ENCODE data around the gene RBM11.
"Not testable (repeated sequence)": the region's sequence is repeated elsewhere in the genome, so short reads cannot be mapped to it uniquely, and the experiment has no call there.

Gene RBM11

GRCh38 chr21:14215971-14216641 is at the start of gene RBM11:
Gene RBM11, plus strand, starts transcription at chr21:14216157. Its CDS starts 30 bp downstream, at chr21:14216187.
- peak; percentile 55 to 74 (median 70) for DNase-seq (ENCODE audit: low read depth in 4 of 4, low spot score in 1 of 4)

- DNase-seq (ENCODE audit: low read depth in 4 of 4, low spot score in 1 of 4): not testable (repeated sequence)
Measured at GRCh38 chr21:14166463-14167223, 49.3 kb upstream of the RBM11 start.

GRCh38 chr21:14206222-14206621 is 9.7 kb upstream of the RBM11 start:
- no peak for DNase-seq (ENCODE audit: low read depth in 4 of 4, low spot score in 1 of 4)

GRCh38 chr21:14210738-14211137 is 5.2 kb upstream of the RBM11 start, which contains the start of gene LIPI:
Gene LIPI, minus strand, starts transcription at chr21:14210955. Its CDS starts 110 bp downstream, at chr21:14210845.
- DNase-seq (ENCODE audit: low read depth in 4 of 4, low spot score in 1 of 4): no peak

- no peak for DNase-seq (ENCODE audit: low read depth in 4 of 4, low spot score in 1 of 4)
Measured at GRCh38 chr21:14213164-14213563, 2.8 kb upstream of the RBM11 start.

- no peak for DNase-seq (ENCODE audit: low read depth in 4 of 4, low spot score in 1 of 4)
Measured at GRCh38 chr21:14223365-14223764, 7.4 kb downstream of the RBM11 start.

- DNase-seq (ENCODE audit: low read depth in 4 of 4, low spot score in 1 of 4): no peak
Measured at GRCh38 chr21:14229399-14229798, 13.4 kb downstream of the RBM11 start.

GRCh38 chr21:14235101-14235500 is 19.1 kb downstream of the RBM11 start:
- DNase-seq (ENCODE audit: low read depth in 4 of 4, low spot score in 1 of 4): no peak

- no peak for DNase-seq (ENCODE audit: low read depth in 4 of 4, low spot score in 1 of 4)
Measured at GRCh38 chr21:14236180-14236579, 20.2 kb downstream of the RBM11 start.

- DNase-seq (ENCODE audit: low read depth in 4 of 4, low spot score in 1 of 4): no peak
Measured at GRCh38 chr21:14239281-14239680, 23.3 kb downstream of the RBM11 start.

- DNase-seq (ENCODE audit: low read depth in 4 of 4, low spot score in 1 of 4): no peak
Measured at GRCh38 chr21:14241297-14241696, 25.3 kb downstream of the RBM11 start.

- DNase-seq (ENCODE audit: low read depth in 4 of 4, low spot score in 1 of 4): no peak
Measured at GRCh38 chr21:14243461-14243860, 27.5 kb downstream of the RBM11 start.

- DNase-seq (ENCODE audit: low read depth in 4 of 4, low spot score in 1 of 4): no peak
Measured at GRCh38 chr21:14243874-14244273, 27.9 kb downstream of the RBM11 start.

- no peak for DNase-seq (ENCODE audit: low read depth in 4 of 4, low spot score in 1 of 4)
Measured at GRCh38 chr21:14244911-14245310, 29.0 kb downstream of the RBM11 start.

- no peak for DNase-seq (ENCODE audit: low read depth in 4 of 4, low spot score in 1 of 4)
Measured at GRCh38 chr21:14245711-14246110, 29.8 kb downstream of the RBM11 start.

GRCh38 chr21:14251336-14251735 is 35.4 kb downstream of the RBM11 start:
- no peak for DNase-seq (ENCODE audit: low read depth in 4 of 4, low spot score in 1 of 4)

GRCh38 chr21:14259747-14260146 is 43.8 kb downstream of the RBM11 start:
- DNase-seq (ENCODE audit: low read depth in 4 of 4, low spot score in 1 of 4): no peak

- no peak for DNase-seq (ENCODE audit: low read depth in 4 of 4, low spot score in 1 of 4)
Measured at GRCh38 chr21:14260174-14260764, 44.3 kb downstream of the RBM11 start.

- no peak for DNase-seq (ENCODE audit: low read depth in 4 of 4, low spot score in 1 of 4)
Measured at GRCh38 chr21:14262039-14262438, 46.1 kb downstream of the RBM11 start.

- DNase-seq (ENCODE audit: low read depth in 4 of 4, low spot score in 1 of 4): no peak
Measured at GRCh38 chr21:14263879-14264278, 47.9 kb downstream of the RBM11 start.

GRCh38 chr21:14265023-14265422 is 49.1 kb downstream of the RBM11 start:
- DNase-seq (ENCODE audit: low read depth in 4 of 4, low spot score in 1 of 4): no peak

GRCh38 chr21:14267076-14267475 is 51.1 kb downstream of the RBM11 start:
- DNase-seq (ENCODE audit: low read depth in 4 of 4, low spot score in 1 of 4): no peak
